ENCODE data around the gene PRKAR2A. TPM values are rescaled to one million over a fixed set of nuclear protein-coding genes. Genes with fewer than 3 reads are reported as not detected.
A peak's percentile ranks its signal among the peaks of the same experiment; 100 is the strongest.

Gene PRKAR2A
- total RNA-seq, 6 donors from 2014 or later = 13.0 to 62.3 (median 31.4) TPM

DNA sequence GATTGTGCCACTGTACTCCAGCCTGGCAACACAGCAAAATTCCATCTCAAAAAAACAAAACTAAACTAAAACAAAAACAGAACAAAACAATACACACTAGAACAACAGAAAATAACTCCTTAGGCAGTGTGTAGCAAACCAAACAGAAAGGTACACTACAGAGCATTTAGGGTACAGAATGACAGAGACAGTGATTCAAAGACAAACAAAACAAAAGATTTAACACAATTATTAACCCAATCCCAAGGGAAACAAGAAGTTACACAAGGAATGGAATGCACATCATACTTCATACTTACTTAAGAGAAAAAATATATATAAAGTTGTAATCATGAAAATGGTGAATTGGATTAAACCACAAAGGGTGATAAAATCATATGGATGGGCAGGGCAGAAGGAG, 38.1 kb upstream of the PRKAR2A start:
- no peaks in the 10 kb centered on the region for H3K9me3 ChIP-seq
- ATAC-seq (ENCODE audit: low FRiP score in 2 of 2) (no peak), DNase-seq (no peak)
- H3K4me3 ChIP-seq = no peak overlapping the region
- no peak for TF ChIP-seq EP300 (IDR thresholded peaks at IDR 0.05)
- no peak for TF ChIP-seq POLR2A (IDR thresholded peaks at IDR 0.05)
- no peak for TF ChIP-seq POLR2AphosphoS5 (IDR thresholded peaks at IDR 0.05)
- TF ChIP-seq, protein P1, sequence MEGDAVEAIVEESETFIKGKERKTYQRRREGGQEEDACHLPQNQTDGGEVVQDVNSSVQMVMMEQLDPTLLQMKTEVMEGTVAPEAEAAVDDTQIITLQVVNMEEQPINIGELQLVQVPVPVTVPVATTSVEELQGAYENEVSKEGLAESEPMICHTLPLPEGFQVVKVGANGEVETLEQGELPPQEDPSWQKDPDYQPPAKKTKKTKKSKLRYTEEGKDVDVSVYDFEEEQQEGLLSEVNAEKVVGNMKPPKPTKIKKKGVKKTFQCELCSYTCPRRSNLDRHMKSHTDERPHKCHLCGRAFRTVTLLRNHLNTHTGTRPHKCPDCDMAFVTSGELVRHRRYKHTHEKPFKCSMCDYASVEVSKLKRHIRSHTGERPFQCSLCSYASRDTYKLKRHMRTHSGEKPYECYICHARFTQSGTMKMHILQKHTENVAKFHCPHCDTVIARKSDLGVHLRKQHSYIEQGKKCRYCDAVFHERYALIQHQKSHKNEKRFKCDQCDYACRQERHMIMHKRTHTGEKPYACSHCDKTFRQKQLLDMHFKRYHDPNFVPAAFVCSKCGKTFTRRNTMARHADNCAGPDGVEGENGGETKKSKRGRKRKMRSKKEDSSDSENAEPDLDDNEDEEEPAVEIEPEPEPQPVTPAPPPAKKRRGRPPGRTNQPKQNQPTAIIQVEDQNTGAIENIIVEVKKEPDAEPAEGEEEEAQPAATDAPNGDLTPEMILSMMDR (IDR thresholded peaks at IDR 0.05) = no peak
- H3K4me1 ChIP-seq = no peaks in the 10 kb centered on the region
- no peaks in the 10 kb centered on the region for H3K27me3 ChIP-seq
- H3K27ac ChIP-seq = no peak overlapping the region
- peaks cover 5 to 70% (median 10%) of the 10 kb centered on the region in 4 donors for H3K36me3 ChIP-seq

DNA sequence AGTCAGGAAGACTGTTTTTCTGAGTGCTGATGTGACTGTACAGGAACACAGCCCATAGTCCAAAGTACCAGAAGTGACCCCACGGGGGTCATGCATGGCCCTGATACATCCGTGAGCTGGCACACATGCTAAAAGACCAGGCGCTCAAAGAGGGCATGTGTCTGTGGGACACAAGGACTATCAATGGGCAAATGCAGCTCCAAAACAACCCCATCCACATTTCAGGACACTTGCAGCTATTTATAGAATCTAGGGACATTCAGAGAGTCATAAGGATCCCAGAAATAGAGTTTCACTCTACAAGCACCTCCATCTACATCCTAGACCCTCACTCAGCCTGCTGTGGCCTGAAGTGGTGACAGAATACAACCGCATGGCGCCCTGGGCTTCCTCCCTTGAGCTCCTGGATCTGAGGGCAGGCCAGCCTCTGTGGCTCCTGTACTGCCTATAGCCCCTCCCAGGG, 34.0 kb upstream of the PRKAR2A start:
- DNase-seq (no peak), ATAC-seq (ENCODE audit: low FRiP score in 2 of 2) (peak in 1 of 2 donors; percentile 19)
- Histone ChIP-seq H3K9me3 (no peaks in the 10 kb centered on the region), H3K27me3 (no peaks in the 10 kb centered on the region), H3K36me3 (peaks cover 5 to 57% (median 20%) of the 10 kb centered on the region in 4 donors), H3K27ac (no peak overlapping the region), H3K4me3 (no peak overlapping the region), H3K4me1 (no peaks in the 10 kb centered on the region)
- 96% methylated on average over 5 of the region's 5 CpGs for WGBS, 2 donors
- TF ChIP-seq, protein P1 (IDR thresholded peaks at IDR 0.05) = no peak
- TF ChIP-seq POLR2AphosphoS5 (IDR thresholded peaks at IDR 0.05) (no peak), EP300 (IDR thresholded peaks at IDR 0.05) (no peak), POLR2A (IDR thresholded peaks at IDR 0.05) (no peak)

DNA sequence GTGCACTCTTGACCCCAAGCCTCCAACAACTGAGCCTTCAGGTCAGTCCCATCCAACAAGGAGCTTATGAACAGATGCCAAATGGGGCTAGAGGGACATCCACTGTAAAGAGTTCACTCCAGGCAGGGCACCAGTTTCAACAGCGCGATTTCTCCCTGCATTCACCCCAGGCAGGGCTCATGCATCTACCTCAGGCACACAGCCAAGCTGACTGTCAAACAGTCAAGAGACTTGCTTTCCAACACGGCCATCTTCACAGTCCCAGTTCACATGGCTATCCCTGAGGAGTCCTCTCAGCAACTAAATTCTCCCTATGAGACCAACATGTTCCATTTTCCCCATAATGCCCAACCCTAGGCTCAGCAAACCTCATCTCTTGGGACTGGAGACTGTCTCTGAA, 33.3 kb upstream of the PRKAR2A start:
- ATAC-seq (ENCODE audit: low FRiP score in 2 of 2) = no peak
- H3K4me3 ChIP-seq = no peak overlapping the region
- TF ChIP-seq POLR2A (IDR thresholded peaks at IDR 0.05) (no peak), EP300 (IDR thresholded peaks at IDR 0.05) (no peak), POLR2AphosphoS5 (IDR thresholded peaks at IDR 0.05) (no peak)
- TF ChIP-seq, protein P1 (IDR thresholded peaks at IDR 0.05) = no peak
- H3K36me3 ChIP-seq = peaks cover 5 to 57% (median 21%) of the 10 kb centered on the region in 4 donors
- no peak for DNase-seq
- WGBS, 2 donors = 93 to 96% methylated on average over 3 of the region's 3 CpGs
- no peaks in the 10 kb centered on the region for H3K4me1 ChIP-seq
- H3K9me3 ChIP-seq = no peaks in the 10 kb centered on the region
- H3K27me3 ChIP-seq = no peaks in the 10 kb centered on the region
- no peak overlapping the region for H3K27ac ChIP-seq

DNA sequence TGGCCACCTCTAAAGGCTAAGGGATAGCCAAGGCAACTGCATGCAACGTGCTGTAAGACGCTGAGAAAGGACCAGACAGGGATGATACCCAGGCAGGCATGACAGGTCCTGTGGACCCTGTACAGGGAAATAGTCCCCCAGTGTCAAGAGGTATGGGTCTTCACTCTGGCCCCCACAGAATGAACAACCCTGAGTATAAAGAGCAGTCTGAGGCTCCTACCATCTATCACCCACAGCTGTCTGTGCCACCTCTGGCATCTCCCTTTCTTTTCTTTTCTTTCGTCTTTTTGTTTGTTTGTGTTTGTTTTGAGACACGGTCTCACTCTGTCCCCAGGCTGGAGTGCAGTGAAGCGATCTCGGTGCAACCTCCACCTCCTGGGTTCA, 32.3 kb upstream of the PRKAR2A start:
- H3K36me3 ChIP-seq = peaks cover 5 to 61% (median 19%) of the 10 kb centered on the region in 4 donors
- no peak overlapping the region for H3K4me3 ChIP-seq
- 90% methylated on average over 6 of the region's 6 CpGs for WGBS, 2 donors
- TF ChIP-seq, protein P1 (IDR thresholded peaks at IDR 0.05) = no peak
- TF ChIP-seq POLR2A (IDR thresholded peaks at IDR 0.05) = no peak
- no peak for TF ChIP-seq EP300 (IDR thresholded peaks at IDR 0.05)
- no peak for TF ChIP-seq POLR2AphosphoS5 (IDR thresholded peaks at IDR 0.05)
- ATAC-seq (ENCODE audit: low FRiP score in 2 of 2) (peak in 1 of 2 donors; percentile 30), DNase-seq (no peak)
- no peaks in the 10 kb centered on the region for H3K4me1 ChIP-seq
- H3K9me3 ChIP-seq = no peaks in the 10 kb centered on the region
- H3K27me3 ChIP-seq = no peaks in the 10 kb centered on the region
- H3K27ac ChIP-seq = no peak overlapping the region

DNA sequence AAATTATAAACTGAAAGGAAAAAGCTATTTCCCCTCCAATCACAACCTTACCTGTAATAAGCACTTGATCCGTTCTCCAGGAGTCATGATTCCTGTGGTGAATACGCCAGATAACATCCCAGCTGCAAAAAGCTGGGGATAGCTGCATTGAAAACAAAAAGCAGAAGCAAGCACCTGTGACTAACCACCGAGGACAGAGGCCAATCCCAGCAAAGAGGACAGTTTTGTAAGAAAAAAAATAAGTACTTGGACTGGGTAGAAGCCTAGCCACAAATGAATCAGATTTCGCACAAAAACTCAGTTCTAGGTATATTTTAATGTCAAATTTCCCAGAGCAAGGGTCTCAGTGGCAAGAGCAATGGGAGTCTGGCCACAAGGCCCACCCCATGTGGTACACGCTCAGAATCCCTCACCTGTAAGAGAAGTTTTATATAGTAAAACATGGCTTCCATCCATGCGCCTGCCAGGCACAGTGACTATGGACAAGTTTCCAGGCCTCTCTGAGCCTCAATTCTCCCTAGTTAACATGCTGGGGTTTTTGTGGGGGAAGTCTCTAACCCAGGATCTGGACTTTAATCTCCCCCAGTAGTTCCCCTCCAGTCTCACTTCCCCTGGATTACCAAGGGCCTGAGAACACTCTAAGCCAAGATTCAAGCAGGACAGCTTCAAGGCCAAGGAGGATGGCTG, 31.8 kb upstream of the PRKAR2A start:
- DNase-seq = no peak
- TF ChIP-seq POLR2A (IDR thresholded peaks at IDR 0.05) (no peak), POLR2AphosphoS5 (IDR thresholded peaks at IDR 0.05) (no peak), EP300 (IDR thresholded peaks at IDR 0.05) (no peak)
- TF ChIP-seq, protein P1 (IDR thresholded peaks at IDR 0.05) = no peak
- Histone ChIP-seq H3K36me3 (peaks cover 5 to 61% (median 19%) of the 10 kb centered on the region in 4 donors), H3K27ac (no peak overlapping the region), H3K9me3 (no peaks in the 10 kb centered on the region), H3K4me3 (no peak overlapping the region), H3K27me3 (no peaks in the 10 kb centered on the region), H3K4me1 (no peaks in the 10 kb centered on the region)
- no peak for ATAC-seq (ENCODE audit: low FRiP score in 2 of 2)
- WGBS, 2 donors = 82 to 89% methylated on average over 6 of the region's 6 CpGs

Measured in upper lobe of left lung (tissue), 6 donors.